Breast epithelium (tissue), 4 donors: Measurements from ENCODE around the gene TSBP1. TPM values are rescaled to one million over a fixed set of nuclear protein-coding genes. Genes with fewer than 3 reads are reported as not detected.

ENCODE experiments used
- DNase-seq, 2 donors: peaks; one replicate each; pipeline ENCODE4 v3.0.0-alpha.2; 2019; ENCODE audit warnings: low spot score in 2 of 2
- H3K27ac ChIP-seq, 2 donors: fragments of 200-600 bp; sonication (generic) in 1 of 2; one replicate each; pipeline ENCODE4 v1.5.1; 2016 to 2019; ENCODE audit warnings: mild to moderate bottlenecking in 1 of 2
- H3K27me3 ChIP-seq, 2 donors: fragments of 200-600 bp; sonication (generic) in 1 of 2; one replicate each; pipeline versions ENCODE4 v1.5.1 to v1.6.0; 2017 to 2019; ENCODE audit warnings: control low read depth in 1 of 2, mild to moderate bottlenecking in 1 of 2
- H3K36me3 ChIP-seq: fragments of 200-600 bp; one replicate; pipeline ENCODE4 v1.5.1; 2019
- H3K4me1 ChIP-seq, 2 donors: fragments of 200-600 bp; sonication (generic); one replicate each; pipeline ENCODE4 v1.5.1; 2016 to 2019; ENCODE audit warnings: control low read depth in 1 of 2
- H3K4me3 ChIP-seq, 3 donors: fragments of 200-600 bp; sonication (generic); 1 replicate in 2 of 3; 2 replicates in 1 of 3; pipeline ENCODE4 v1.5.1; 2016 to 2019; ENCODE audit warnings: mild to moderate bottlenecking in 3 of 3, moderate library complexity in 2 of 3
- H3K9me3 ChIP-seq, 2 donors: fragments of 200-600 bp; sonication (generic) in 1 of 2; one replicate each; pipeline ENCODE4 v1.5.1; 2016 to 2019; ENCODE audit warnings: control low read depth in 1 of 2
- CTCF ChIP-seq, 3 donors: fragments of 450-650 bp; IDR thresholded peaks; one replicate each; pipeline ENCODE4 v1.5.1; 2016 to 2017; ENCODE audit warnings: antibody characterized with exemption in 3 of 3, mild to moderate bottlenecking in 3 of 3, moderate library complexity in 3 of 3
- POLR2A ChIP-seq: fragments of 450-650 bp; IDR thresholded peaks from one replicate; pipeline ENCODE4 v1.6.1; 2016; ENCODE audit warnings: antibody characterized with exemption, mild to moderate bottlenecking, moderate library complexity
- POLR2AphosphoS5 ChIP-seq, 3 donors: sonication (generic); formaldehyde crosslinking; IDR thresholded peaks; one replicate each; pipeline ENCODE4 v1.6.1; 2017; ENCODE audit warnings: antibody characterized with exemption in 3 of 3
- intact Hi-C: fragments of 100-400 bp; cut with DNase I; formaldehyde crosslinking; loops from one replicate; pipeline ENCODE4 v1.15.1; 2023; ENCODE audit warnings: low total_unique reads
- total RNA-seq, 3 donors: library from RNA; depleted of rRNA; stranded (reverse); fragments of >200 nt; gene quantifications; one replicate each; pipeline ENCODE4 v1.1.0, GENCODE V29; 2016

The TSBP1 gene
- total RNA-seq, result not detected

DNA sequence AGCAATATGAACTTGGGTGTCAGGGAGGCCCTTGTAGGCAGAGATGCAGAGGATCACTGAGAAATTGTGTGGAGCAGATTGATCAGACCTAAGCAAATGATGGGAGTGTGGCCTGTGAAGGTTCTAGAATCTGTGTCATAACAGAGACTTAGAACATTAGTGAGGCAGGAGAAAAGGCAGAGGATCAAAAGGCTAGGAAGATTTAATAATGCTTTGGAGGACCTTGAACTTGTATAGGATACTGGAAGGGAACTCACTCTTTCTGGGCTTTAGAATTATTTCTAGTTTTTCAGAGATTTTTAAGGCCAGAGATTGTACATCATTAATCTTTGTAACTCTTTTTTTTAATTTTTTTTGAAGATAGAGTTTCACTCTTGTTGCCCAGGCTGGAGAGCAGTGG is at the start of gene TSBP1:
TSBP1 (minus strand) TSS at position 101 of the 400 bp plus-strand sequence. CDS start 197 bp downstream, outside the sequence.
- Histone ChIP-seq H3K4me3 (no peak within 1 kb of the TSS), H3K36me3 (no peaks in the 10 kb centered on the region), H3K9me3 (no peaks in the 10 kb centered on the region), H3K4me1 (no peaks in the 10 kb centered on the region), H3K27ac (no peak within 1 kb of the TSS), H3K27me3 (no peaks in the 10 kb centered on the region)
- no peak for TF ChIP-seq POLR2A
- no peak for TF ChIP-seq POLR2AphosphoS5 (IDR thresholded peaks at IDR 0.05)
- TF ChIP-seq CTCF (IDR thresholded peaks at IDR 0.05), result no peak
- intact Hi-C loops, result no loop called here
- no peak for DNase-seq

GRCh38 chr6:32416036-32416435 is 44.3 kb upstream of the TSBP1 start:
- intact Hi-C loops, result loop anchor here (2.0 kb wide), 1 partner anchor 13 kb away; no protein-coding TSS in a partner anchor
- no peak overlapping the region for H3K4me3 ChIP-seq
- TF ChIP-seq CTCF (IDR thresholded peaks at IDR 0.05) (no peak), POLR2AphosphoS5 (IDR thresholded peaks at IDR 0.05) (no peak), POLR2A (no peak)
- no peaks in the 10 kb centered on the region for H3K36me3 ChIP-seq
- peaks cover 0 to 42% of the 10 kb centered on the region in 2 donors for H3K27me3 ChIP-seq
- DNase-seq, result no peak
- H3K9me3 ChIP-seq, result no peaks in the 10 kb centered on the region
- H3K4me1 ChIP-seq, result no peaks in the 10 kb centered on the region
- no peak overlapping the region for H3K27ac ChIP-seq

- Histone ChIP-seq H3K27ac (no peak overlapping the region), H3K4me3 (peak overlapping the region in 1 of 3 donors; percentile 36), H3K4me1 (no peaks in the 10 kb centered on the region), H3K9me3 (no peaks in the 10 kb centered on the region), H3K27me3 (peaks cover 0 to 42% of the 10 kb centered on the region in 2 donors), H3K36me3 (no peaks in the 10 kb centered on the region)
- intact Hi-C loops, result loop anchor here (1.0 to 2.0 kb wide), 2 partner anchors 13 to 281 kb away; no protein-coding TSS in a partner anchor
- DNase-seq, result peak; percentile 61 to 72
- TF ChIP-seq POLR2AphosphoS5 (IDR thresholded peaks at IDR 0.05) (no peak), CTCF (IDR thresholded peaks at IDR 0.05) (peak; percentile 94 to 97 (median 96))
These were observed 43.9 kb upstream of the TSBP1 start for GRCh38 chr6:32415521-32416019.

DNA sequence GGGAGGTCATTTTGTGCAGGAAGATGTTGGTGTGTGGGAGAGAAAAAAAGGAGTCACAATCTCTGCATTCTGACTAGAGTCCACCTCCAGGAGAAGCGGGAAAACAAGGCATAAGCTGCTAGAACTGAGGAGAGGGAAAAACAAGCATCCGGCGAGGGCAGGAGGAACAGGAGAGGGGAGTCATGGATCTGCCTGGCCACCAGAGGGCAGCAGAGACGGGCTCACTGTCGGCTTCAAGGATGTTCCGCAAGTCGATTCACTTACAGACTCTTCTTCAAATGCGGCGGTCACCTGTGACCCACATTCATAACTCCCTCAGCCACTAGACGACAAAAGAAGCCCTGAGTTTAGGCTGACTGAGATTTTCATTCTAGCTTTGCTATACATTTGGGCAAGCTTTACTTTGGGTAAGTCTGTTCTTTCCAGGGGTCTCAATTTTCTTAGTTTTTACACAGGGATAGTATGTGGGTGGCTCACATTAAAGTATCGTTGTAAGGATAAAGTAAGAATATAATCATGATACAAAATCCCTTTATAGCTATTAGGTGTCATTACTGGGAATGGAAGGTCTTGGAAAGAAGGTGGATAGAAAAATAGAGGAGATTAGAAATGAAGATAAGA is 41.8 kb upstream of the TSBP1 start:
- no peaks in the 10 kb centered on the region for H3K36me3 ChIP-seq
- peak; percentile 70 to 72 for DNase-seq
- TF ChIP-seq POLR2AphosphoS5 (IDR thresholded peaks at IDR 0.05) (peak in 2 of 3 donors; percentile 11 to 23), POLR2A (no peak), CTCF (IDR thresholded peaks at IDR 0.05) (peak; percentile 76 to 91 (median 78))
- intact Hi-C loops, result no loop called here
- H3K27ac ChIP-seq, result no peak overlapping the region
- no peaks in the 10 kb centered on the region for H3K9me3 ChIP-seq
- no peaks in the 10 kb centered on the region for H3K4me1 ChIP-seq
- peaks cover 0 to 34% of the 10 kb centered on the region in 2 donors for H3K27me3 ChIP-seq
- no peak overlapping the region for H3K4me3 ChIP-seq

GRCh38 chr6:32411566-32412327 is 40.0 kb upstream of the TSBP1 start:
- H3K4me3 ChIP-seq, result no peak overlapping the region
- peaks cover 0 to 36% of the 10 kb centered on the region in 2 donors for H3K27me3 ChIP-seq
- H3K27ac ChIP-seq, result no peak overlapping the region
- no peaks in the 10 kb centered on the region for H3K36me3 ChIP-seq
- DNase-seq, result no peak
- intact Hi-C loops, result no loop called here
- no peaks in the 10 kb centered on the region for H3K4me1 ChIP-seq
- H3K9me3 ChIP-seq, result no peaks in the 10 kb centered on the region
- TF ChIP-seq CTCF (IDR thresholded peaks at IDR 0.05), result no peak
